ENCODE data around the gene RTTN. TPM values are rescaled to one million over a fixed set of nuclear protein-coding genes. Genes with fewer than 3 reads are reported as not detected.

The RTTN gene
- total RNA-seq, 1 experiment from 2014 or later, result 21.5 TPM

- H3K4me3 Mint-ChIP-seq, result no peak overlapping the region
- ChIA-PET POLR2A (no interaction called here), CTCF (interaction anchor here (0.6 kb wide), 1 partner anchor 47 kb away, joined by 3 read pairs; no protein-coding TSS in a partner anchor)
- H3K9me3 Mint-ChIP-seq, result no peaks in the 10 kb centered on the region
- H3K36me3 Mint-ChIP-seq, result peaks cover 3% of the 10 kb centered on the region
- no peak for TF ChIP-seq HMGA2 (CRISPR knock-in tag; IDR thresholded peaks at IDR 0.05)
- no peak for TF ChIP-seq ZNF138 (CRISPR knock-in tag; conservative IDR thresholded peaks at IDR 0.05)
- TF ChIP-seq TCF7 (CRISPR knock-in tag; IDR thresholded peaks at IDR 0.05; ENCODE audit: low read depth), result no peak
- no peak for TF ChIP-seq JAZF1 (CRISPR knock-in tag; IDR thresholded peaks at IDR 0.05)
- TF ChIP-seq, protein P1, sequence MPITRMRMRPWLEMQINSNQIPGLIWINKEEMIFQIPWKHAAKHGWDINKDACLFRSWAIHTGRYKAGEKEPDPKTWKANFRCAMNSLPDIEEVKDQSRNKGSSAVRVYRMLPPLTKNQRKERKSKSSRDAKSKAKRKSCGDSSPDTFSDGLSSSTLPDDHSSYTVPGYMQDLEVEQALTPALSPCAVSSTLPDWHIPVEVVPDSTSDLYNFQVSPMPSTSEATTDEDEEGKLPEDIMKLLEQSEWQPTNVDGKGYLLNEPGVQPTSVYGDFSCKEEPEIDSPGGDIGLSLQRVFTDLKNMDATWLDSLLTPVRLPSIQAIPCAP (CRISPR knock-in tag; IDR thresholded peaks at IDR 0.05), result no peak
- TF ChIP-seq, protein P2, sequence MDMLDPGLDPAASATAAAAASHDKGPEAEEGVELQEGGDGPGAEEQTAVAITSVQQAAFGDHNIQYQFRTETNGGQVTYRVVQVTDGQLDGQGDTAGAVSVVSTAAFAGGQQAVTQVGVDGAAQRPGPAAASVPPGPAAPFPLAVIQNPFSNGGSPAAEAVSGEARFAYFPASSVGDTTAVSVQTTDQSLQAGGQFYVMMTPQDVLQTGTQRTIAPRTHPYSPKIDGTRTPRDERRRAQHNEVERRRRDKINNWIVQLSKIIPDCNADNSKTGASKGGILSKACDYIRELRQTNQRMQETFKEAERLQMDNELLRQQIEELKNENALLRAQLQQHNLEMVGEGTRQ (CRISPR knock-in tag; IDR thresholded peaks at IDR 0.05), result no peak
- no peak for TF ChIP-seq SMAD3 (CRISPR knock-in tag; IDR thresholded peaks at IDR 0.05; ENCODE audit: borderline replicate concordance)
- no peak for TF ChIP-seq TEAD4 (CRISPR knock-in tag; IDR thresholded peaks at IDR 0.05)
- TF ChIP-seq FOXP4 (CRISPR knock-in tag; IDR thresholded peaks at IDR 0.05), result no peak
- TF ChIP-seq TP53 (CRISPR knock-in tag; IDR thresholded peaks at IDR 0.05), result no peak
- TF ChIP-seq ZNF671 (CRISPR knock-in tag; IDR thresholded peaks at IDR 0.05), result no peak
- TF ChIP-seq MYBL2 (CRISPR knock-in tag; IDR thresholded peaks at IDR 0.05), result no peak
- TF ChIP-seq, protein P3, sequence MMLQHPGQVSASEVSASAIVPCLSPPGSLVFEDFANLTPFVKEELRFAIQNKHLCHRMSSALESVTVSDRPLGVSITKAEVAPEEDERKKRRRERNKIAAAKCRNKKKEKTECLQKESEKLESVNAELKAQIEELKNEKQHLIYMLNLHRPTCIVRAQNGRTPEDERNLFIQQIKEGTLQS (CRISPR knock-in tag; conservative IDR thresholded peaks at IDR 0.05), result no peak
- TF ChIP-seq PRRX2 (CRISPR knock-in tag; IDR thresholded peaks at IDR 0.05), result no peak
- no peak for TF ChIP-seq ZNF219 (CRISPR knock-in tag; IDR thresholded peaks at IDR 0.05; ENCODE audit: borderline replicate concordance)
- TF ChIP-seq NR1H2 (CRISPR knock-in tag; IDR thresholded peaks at IDR 0.05), result no peak
- no peak for TF ChIP-seq TEAD1 (CRISPR knock-in tag; IDR thresholded peaks at IDR 0.05)
- TF ChIP-seq ETV6 (CRISPR knock-in tag; IDR thresholded peaks at IDR 0.05), result no peak
- TF ChIP-seq IRF2 (CRISPR knock-in tag; IDR thresholded peaks at IDR 0.05; ENCODE audit: borderline replicate concordance, low read depth), result no peak
- TF ChIP-seq, protein P4, sequence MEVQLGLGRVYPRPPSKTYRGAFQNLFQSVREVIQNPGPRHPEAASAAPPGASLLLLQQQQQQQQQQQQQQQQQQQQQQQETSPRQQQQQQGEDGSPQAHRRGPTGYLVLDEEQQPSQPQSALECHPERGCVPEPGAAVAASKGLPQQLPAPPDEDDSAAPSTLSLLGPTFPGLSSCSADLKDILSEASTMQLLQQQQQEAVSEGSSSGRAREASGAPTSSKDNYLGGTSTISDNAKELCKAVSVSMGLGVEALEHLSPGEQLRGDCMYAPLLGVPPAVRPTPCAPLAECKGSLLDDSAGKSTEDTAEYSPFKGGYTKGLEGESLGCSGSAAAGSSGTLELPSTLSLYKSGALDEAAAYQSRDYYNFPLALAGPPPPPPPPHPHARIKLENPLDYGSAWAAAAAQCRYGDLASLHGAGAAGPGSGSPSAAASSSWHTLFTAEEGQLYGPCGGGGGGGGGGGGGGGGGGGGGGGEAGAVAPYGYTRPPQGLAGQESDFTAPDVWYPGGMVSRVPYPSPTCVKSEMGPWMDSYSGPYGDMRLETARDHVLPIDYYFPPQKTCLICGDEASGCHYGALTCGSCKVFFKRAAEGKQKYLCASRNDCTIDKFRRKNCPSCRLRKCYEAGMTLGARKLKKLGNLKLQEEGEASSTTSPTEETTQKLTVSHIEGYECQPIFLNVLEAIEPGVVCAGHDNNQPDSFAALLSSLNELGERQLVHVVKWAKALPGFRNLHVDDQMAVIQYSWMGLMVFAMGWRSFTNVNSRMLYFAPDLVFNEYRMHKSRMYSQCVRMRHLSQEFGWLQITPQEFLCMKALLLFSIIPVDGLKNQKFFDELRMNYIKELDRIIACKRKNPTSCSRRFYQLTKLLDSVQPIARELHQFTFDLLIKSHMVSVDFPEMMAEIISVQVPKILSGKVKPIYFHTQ (CRISPR knock-in tag; IDR thresholded peaks at IDR 0.05), result no peak
- no peak overlapping the region for H3K27ac Mint-ChIP-seq
- DNase-seq (ENCODE audit: low spot score), result no peak
- no peaks in the 10 kb centered on the region for H3K27me3 Mint-ChIP-seq (ENCODE audit: low read depth)
- no peak for ATAC-seq
- H3K4me1 Mint-ChIP-seq, result 0 out of 2 replicates have a peak, but pooled peaks cover 3% of the 10 kb centered on the region
Observed at GRCh38 chr18:70046796-70047195, 158.7 kb downstream of the RTTN start.

GRCh38 chr18:70046207-70046606, 159.3 kb downstream of the RTTN start:
- POLR2A ChIA-PET, result no interaction called here
- Mint-ChIP-seq H3K27ac (no peak overlapping the region), H3K27me3 (ENCODE audit: low read depth) (no peaks in the 10 kb centered on the region), H3K4me1 (0 out of 2 replicates have a peak, but pooled peaks cover 3% of the 10 kb centered on the region), H3K36me3 (peaks cover 3% of the 10 kb centered on the region), H3K4me3 (no peak overlapping the region), H3K9me3 (no peaks in the 10 kb centered on the region)
- ATAC-seq (no peak), DNase-seq (ENCODE audit: low spot score) (no peak)
- CTCF ChIA-PET, result interaction anchor here (0.6 kb wide), 1 partner anchor 47 kb away, joined by 3 read pairs; no protein-coding TSS in a partner anchor
- no peak for TF ChIP-seq JAZF1 (CRISPR knock-in tag; IDR thresholded peaks at IDR 0.05)
- no peak for TF ChIP-seq SMAD3 (CRISPR knock-in tag; IDR thresholded peaks at IDR 0.05; ENCODE audit: borderline replicate concordance)
- no peak for TF ChIP-seq SP1 (CRISPR knock-in tag; conservative IDR thresholded peaks at IDR 0.05)
- no peak for TF ChIP-seq TEAD1 (CRISPR knock-in tag; IDR thresholded peaks at IDR 0.05)
- TF ChIP-seq FOXP1 (CRISPR knock-in tag; IDR thresholded peaks at IDR 0.05; ENCODE audit: borderline replicate concordance), result no peak
- TF ChIP-seq ZNF416 (CRISPR knock-in tag; IDR thresholded peaks at IDR 0.05), result no peak
- TF ChIP-seq, protein P5, sequence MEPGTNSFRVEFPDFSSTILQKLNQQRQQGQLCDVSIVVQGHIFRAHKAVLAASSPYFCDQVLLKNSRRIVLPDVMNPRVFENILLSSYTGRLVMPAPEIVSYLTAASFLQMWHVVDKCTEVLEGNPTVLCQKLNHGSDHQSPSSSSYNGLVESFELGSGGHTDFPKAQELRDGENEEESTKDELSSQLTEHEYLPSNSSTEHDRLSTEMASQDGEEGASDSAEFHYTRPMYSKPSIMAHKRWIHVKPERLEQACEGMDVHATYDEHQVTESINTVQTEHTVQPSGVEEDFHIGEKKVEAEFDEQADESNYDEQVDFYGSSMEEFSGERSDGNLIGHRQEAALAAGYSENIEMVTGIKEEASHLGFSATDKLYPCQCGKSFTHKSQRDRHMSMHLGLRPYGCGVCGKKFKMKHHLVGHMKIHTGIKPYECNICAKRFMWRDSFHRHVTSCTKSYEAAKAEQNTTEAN (CRISPR knock-in tag; IDR thresholded peaks at IDR 0.05), result no peak
- no peak for TF ChIP-seq KAT7 (CRISPR knock-in tag; IDR thresholded peaks at IDR 0.05; ENCODE audit: borderline replicate concordance)
- TF ChIP-seq EMX1 (CRISPR knock-in tag; IDR thresholded peaks at IDR 0.05), result no peak
- TF ChIP-seq CBFB (CRISPR knock-in tag; IDR thresholded peaks at IDR 0.05; ENCODE audit: low read depth), result no peak
- no peak for TF ChIP-seq ZNF423 (CRISPR knock-in tag; IDR thresholded peaks at IDR 0.05)
- no peak for TF ChIP-seq OVOL2 (CRISPR knock-in tag; IDR thresholded peaks at IDR 0.05; ENCODE audit: borderline replicate concordance)
- no peak for TF ChIP-seq GABPB1 (CRISPR knock-in tag; IDR thresholded peaks at IDR 0.05)
